Left colon (tissue), 2 donors: ENCODE data around the gene NT5C1B. TPM values are rescaled to one million over a fixed set of nuclear protein-coding genes. Genes with fewer than 3 reads are reported as not detected.

Experiments used
- ATAC-seq: fragments of 200-7000 bp; cut with Tn5 transposase; one replicate; pipeline ENCODE4 v1.9.1; 2020; ENCODE audit warnings: mild to moderate bottlenecking, moderate library complexity
- DNase-seq, 2 donors: peaks; one replicate each; pipeline ENCODE4 v3.0.0-alpha.2; 2020
- intact Hi-C, 2 donors: fragments of 100-400 bp; cut with DNase I in 1 of 2; cut with micrococcal nuclease in 1 of 2; formaldehyde crosslinking; loops; one replicate each; pipeline versions ENCODE4 v1.11.2 to v1.14.0; 2022; cut with DNase I, micrococcal nuclease
- total RNA-seq, 2 donors: library from RNA; stranded (reverse); fragmentation: NEBNext Ultra II Directional; extraction: Animal tissue kit (Norgen Biotek cat#: 25700); gene quantifications; one replicate each; pipeline ENCODE4 v1.2.1, GENCODE V29; 2021
- donor health status: DM: no; HTN: no; CAD: no.
- donor health status: DM: yes; HTN: yes; CAD: no.

Gene NT5C1B
- total RNA-seq, 2 donors from 2014 or later = not detected

- ATAC-seq (no peak), DNase-seq (no peak)
- intact Hi-C loops = no loop called here
These were observed 14.6 kb upstream of the NT5C1B start for GRCh38 chr2:18603854-18604530.

GRCh38 chr2:18602298-18602697 is 12.9 kb upstream of the NT5C1B start:
- ATAC-seq (no peak), DNase-seq (no peak)
- intact Hi-C loops = no loop called here

GRCh38 chr2:18600255-18600613 is 10.9 kb upstream of the NT5C1B start:
- DNase-seq = no peak
- ATAC-seq = no peak
- intact Hi-C loops = no loop called here

- intact Hi-C loops = no loop called here
- no peak for DNase-seq
- no peak for ATAC-seq
These were observed 10.3 kb upstream of the NT5C1B start for GRCh38 chr2:18599509-18600254.

GRCh38 chr2:18598848-18599484 is 9.6 kb upstream of the NT5C1B start:
- intact Hi-C loops = no loop called here
- ATAC-seq = no peak
- DNase-seq = no peak

GRCh38 chr2:18597618-18598017 is 8.2 kb upstream of the NT5C1B start:
- ATAC-seq = no peak
- intact Hi-C loops = no loop called here
- DNase-seq = no peak

- no peak for ATAC-seq
These were observed 7.6 kb upstream of the NT5C1B start for GRCh38 chr2:18596993-18597392.

GRCh38 chr2:18593496-18593895 is 4.1 kb upstream of the NT5C1B start:
- intact Hi-C loops = no loop called here
- ATAC-seq (no peak), DNase-seq (no peak)

More at GRCh38 chr2:18596993-18597392, 7.6 kb upstream of the NT5C1B start:
- intact Hi-C loops = no loop called here
- no peak for DNase-seq

- intact Hi-C loops = no loop called here
- DNase-seq = no peak
- no peak for ATAC-seq
These were observed 3.0 kb upstream of the NT5C1B start for GRCh38 chr2:18592372-18592771.

- intact Hi-C loops = no loop called here
- ATAC-seq = peak; percentile 74
- DNase-seq = no peak
These were observed 567 bp downstream of the NT5C1B start for GRCh38 chr2:18588802-18589201.

GRCh38 chr2:18588049-18588448 is 1.3 kb downstream of the NT5C1B start:
- no peak for ATAC-seq
- intact Hi-C loops = no loop called here
- DNase-seq = no peak

GRCh38 chr2:18585526-18585925 is 3.8 kb downstream of the NT5C1B start:
- DNase-seq (no peak), ATAC-seq (no peak)
- intact Hi-C loops = no loop called here

- DNase-seq (no peak), ATAC-seq (no peak)
- intact Hi-C loops = no loop called here
These were observed 4.8 kb downstream of the NT5C1B start for GRCh38 chr2:18584608-18584954.

GRCh38 chr2:18583905-18584607 is 5.3 kb downstream of the NT5C1B start:
- ATAC-seq (no peak), DNase-seq (no peak)
- intact Hi-C loops = no loop called here

- ATAC-seq (no peak), DNase-seq (no peak)
- intact Hi-C loops = no loop called here
These were observed 8.8 kb downstream of the NT5C1B start for GRCh38 chr2:18580606-18581005.

GRCh38 chr2:18578033-18578432 is 11.3 kb downstream of the NT5C1B start:
- no peak for DNase-seq
- no peak for ATAC-seq
- intact Hi-C loops = no loop called here

GRCh38 chr2:18566145-18566769 is 23.1 kb downstream of the NT5C1B start:
- intact Hi-C loops = no loop called here
- no peak for DNase-seq
- no peak for ATAC-seq

- ATAC-seq = no peak
- no peak for DNase-seq
- intact Hi-C loops = no loop called here
These were observed 28.6 kb downstream of the NT5C1B start for GRCh38 chr2:18560797-18561085.

GRCh38 chr2:18560031-18560796 is 29.2 kb downstream of the NT5C1B start, which contains the start of gene RDH14:
Gene RDH14, minus strand, starts transcription at chr2:18560653. Its CDS starts 81 bp downstream, at chr2:18560572.
- ATAC-seq (peak; percentile 94), DNase-seq (peak; percentile 95 to 96)
- intact Hi-C loops = no loop called here
